GM12891 (cell line): ENCODE data around the gene GNB1.
"Not testable (repeated sequence)": the region's sequence is repeated elsewhere in the genome, so short reads cannot be mapped to it uniquely, and the experiment has no call there.

Experiments
- PAX5 ChIP-seq: IDR thresholded peaks from 2 replicates; pipeline ENCODE4 v1.6.1; 2011; ENCODE audit warnings: low read length, moderate library complexity, mild to moderate bottlenecking; ENCODE audit not compliant: insufficient read depth, severe bottlenecking
- POLR2A ChIP-seq: IDR thresholded peaks from 2 replicates; pipeline ENCODE4 v1.6.1; 2011; ENCODE audit warnings: low read depth, low read length, control low read depth
- POLR2AphosphoS5 ChIP-seq: IDR thresholded peaks from 2 replicates; pipeline ENCODE4 v1.6.1; 2011; ENCODE audit warnings: low read depth, low read length, control low read depth
- SPI1 ChIP-seq: IDR thresholded peaks from 2 replicates; pipeline ENCODE4 v1.6.1; 2011; ENCODE audit warnings: low read depth, low read length, control low read depth
- TAF1 ChIP-seq: IDR thresholded peaks from 2 replicates; pipeline ENCODE4 v1.6.1; 2011; ENCODE audit warnings: low read depth, low read length, control low read depth

DNA sequence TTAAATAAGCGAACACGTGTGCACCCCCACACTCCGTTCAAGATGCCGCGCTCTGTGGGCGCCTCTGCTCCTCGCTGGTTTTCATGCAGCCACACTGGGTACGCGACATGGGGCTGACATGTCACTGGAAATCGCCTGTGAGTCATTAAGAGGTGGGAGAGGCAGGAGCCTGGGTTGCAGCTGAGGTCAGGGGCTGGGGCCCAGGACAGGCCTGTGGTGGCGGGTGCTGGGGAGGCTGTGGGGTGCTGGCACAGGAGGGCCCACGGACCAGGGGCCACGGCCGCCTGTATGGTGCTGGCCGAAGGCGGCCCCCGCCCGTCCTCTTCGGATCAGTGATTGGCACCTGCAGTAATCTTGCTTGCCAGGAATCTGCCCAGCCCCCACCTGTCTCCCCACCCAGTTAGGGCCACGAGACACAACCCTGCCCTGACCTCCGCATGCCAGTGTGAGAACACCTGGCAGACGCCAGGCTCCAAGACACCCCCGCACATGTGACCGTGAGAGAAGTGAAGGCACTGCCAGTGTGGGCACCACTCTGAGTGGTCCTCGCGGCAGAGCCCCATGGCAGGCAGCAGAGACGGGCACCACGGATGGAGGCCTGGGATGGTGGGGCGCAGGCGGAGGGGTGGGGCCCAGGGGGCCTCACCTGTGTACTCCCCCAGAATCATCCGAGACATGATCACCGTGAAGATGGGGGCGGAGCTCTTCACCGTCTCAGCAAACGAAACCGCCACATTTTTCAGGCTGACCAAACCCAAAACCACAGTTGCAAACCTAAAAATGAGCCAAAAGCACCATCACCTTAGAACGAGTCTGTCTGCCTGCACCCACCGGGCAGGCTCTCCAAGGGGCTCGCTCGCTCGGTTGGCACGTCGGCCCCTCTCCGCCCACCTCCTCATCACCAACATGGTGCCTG, 153.0 kb downstream of the GNB1 start:
- not testable (repeated sequence) for TF ChIP-seq POLR2A, POLR2AphosphoS5, PAX5, TAF1, SPI1
